ENCODE data around the gene AMN.
A peak's percentile ranks its signal among the peaks of the same experiment; 100 is the strongest.
"Not testable (repeated sequence)": the region's sequence is repeated elsewhere in the genome, so short reads cannot be mapped to it uniquely, and the experiment has no call there.

Gene AMN

GRCh38 chr14:102914474-102915291, 7.8 kb upstream of the AMN start:
- DNase-seq = no peak

- no peak for DNase-seq
These were observed 7.0 kb upstream of the AMN start for GRCh38 chr14:102915292-102916110.

- no peak for DNase-seq
These were observed 6.0 kb upstream of the AMN start for GRCh38 chr14:102916347-102917055.

GRCh38 chr14:102917056-102917385, 5.4 kb upstream of the AMN start:
- no peak for DNase-seq

GRCh38 chr14:102917469-102918211, 4.8 kb upstream of the AMN start:
- DNase-seq = no peak

GRCh38 chr14:102918438-102918837, 4.0 kb upstream of the AMN start:
- no peak for DNase-seq

GRCh38 chr14:102920273-102920997, 2.0 kb upstream of the AMN start:
- no peak for DNase-seq

- DNase-seq = no peak
These were observed 1.5 kb upstream of the AMN start for GRCh38 chr14:102920998-102921304.

GRCh38 chr14:102923201-102923924, 900 bp downstream of the AMN start:
- no peak for DNase-seq

- no peak for DNase-seq
These were observed 1.5 kb downstream of the AMN start for GRCh38 chr14:102923925-102924486.

- DNase-seq = no peak
These were observed 2.4 kb downstream of the AMN start for GRCh38 chr14:102924632-102925588.

GRCh38 chr14:102925646-102926045, 3.2 kb downstream of the AMN start:
- no peak for DNase-seq

- DNase-seq = no peak
These were observed 3.6 kb downstream of the AMN start for GRCh38 chr14:102926104-102926503.

- DNase-seq = not testable (repeated sequence)
These were observed 4.4 kb downstream of the AMN start for GRCh38 chr14:102926840-102927239.

GRCh38 chr14:102927346-102927877, 4.9 kb downstream of the AMN start:
- DNase-seq = no peak

- DNase-seq = no peak
These were observed 5.5 kb downstream of the AMN start for GRCh38 chr14:102927878-102928411.

GRCh38 chr14:102928412-102929240, 6.2 kb downstream of the AMN start:
- peak; percentile 3 for DNase-seq
